ENCODE results near the gene SERINC3. TPM values are rescaled to one million over a fixed set of nuclear protein-coding genes. Genes with fewer than 3 reads are reported as not detected.

SERINC3 gene
- total and polyA plus RNA-seq, 2 experiments from 2014 or later = 18.1 to 33.0 TPM

DNA sequence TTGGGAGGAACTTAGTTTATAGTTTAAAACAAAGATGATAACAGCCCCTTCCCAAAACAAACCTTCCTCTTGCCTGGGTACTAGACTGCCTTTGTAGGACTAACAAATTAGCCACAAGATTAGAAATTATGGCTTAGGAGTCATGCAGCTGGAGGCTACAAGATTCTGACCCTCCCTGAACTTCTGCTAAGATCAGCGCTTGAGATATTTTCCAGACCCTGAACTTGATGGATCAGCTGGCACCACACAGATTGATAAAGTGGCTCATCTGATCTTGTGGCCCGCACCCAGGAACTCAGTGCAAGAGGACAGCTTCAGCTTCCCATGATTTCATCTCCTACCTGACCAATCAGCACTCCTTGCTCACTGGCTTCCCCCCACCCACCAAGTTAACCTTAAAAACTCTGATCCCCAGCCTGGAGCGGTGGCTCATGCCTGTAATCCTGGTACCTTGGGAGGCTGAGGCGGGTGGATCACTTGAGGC is 5.9 kb upstream of the SERINC3 start:
- Histone ChIP-seq H3K27ac (ENCODE audit: low read depth) (no peak overlapping the region), H3K4me2 (no peak overlapping the region), H3K79me2 (replicated peaks; ENCODE audit: insufficient read depth) (no peaks in the 10 kb centered on the region), H3F3A (replicated peaks; ENCODE audit: low read depth) (peaks cover 5% of the 10 kb centered on the region; the same call in 1 of the 2 replicates), H3K27me3 (ENCODE audit: insufficient read depth) (0 out of 2 replicates have a peak, but pooled peaks cover 4% of the 10 kb centered on the region), H2AFZ (no peak overlapping the region), H3K36me3 (ENCODE audit: insufficient read depth) (no peaks in the 10 kb centered on the region), H3K4me1 (ENCODE audit: insufficient read depth) (peaks cover 33% of the 10 kb centered on the region), H3K9me2 (ENCODE audit: insufficient read depth) (no peaks in the 10 kb centered on the region), H3K4me3 (no peak overlapping the region), H4K20me1 (replicated peaks; ENCODE audit: insufficient read depth) (no peaks in the 10 kb centered on the region)
- Mint-ChIP-seq H3K27ac (peak overlapping the region; percentile 66; the same call in 1 of the 2 replicates), H3K9me3 (no peaks in the 10 kb centered on the region), H3K36me3 (ENCODE audit: low read depth) (no peaks in the 10 kb centered on the region; the same call in 2 of the 3 replicates), H3K4me3 (no peak overlapping the region), H3K4me1 (peaks cover 20% of the 10 kb centered on the region), H3K27me3 (ENCODE audit: insufficient read depth, low read depth, poor library complexity) (peaks cover 4% of the 10 kb centered on the region)
- ATAC-seq = no peak
- TF ChIP-seq STAT1 (IDR thresholded peaks at IDR 0.05; ENCODE audit: unreplicated experiment) = no peak
- TF ChIP-seq, protein P1, sequence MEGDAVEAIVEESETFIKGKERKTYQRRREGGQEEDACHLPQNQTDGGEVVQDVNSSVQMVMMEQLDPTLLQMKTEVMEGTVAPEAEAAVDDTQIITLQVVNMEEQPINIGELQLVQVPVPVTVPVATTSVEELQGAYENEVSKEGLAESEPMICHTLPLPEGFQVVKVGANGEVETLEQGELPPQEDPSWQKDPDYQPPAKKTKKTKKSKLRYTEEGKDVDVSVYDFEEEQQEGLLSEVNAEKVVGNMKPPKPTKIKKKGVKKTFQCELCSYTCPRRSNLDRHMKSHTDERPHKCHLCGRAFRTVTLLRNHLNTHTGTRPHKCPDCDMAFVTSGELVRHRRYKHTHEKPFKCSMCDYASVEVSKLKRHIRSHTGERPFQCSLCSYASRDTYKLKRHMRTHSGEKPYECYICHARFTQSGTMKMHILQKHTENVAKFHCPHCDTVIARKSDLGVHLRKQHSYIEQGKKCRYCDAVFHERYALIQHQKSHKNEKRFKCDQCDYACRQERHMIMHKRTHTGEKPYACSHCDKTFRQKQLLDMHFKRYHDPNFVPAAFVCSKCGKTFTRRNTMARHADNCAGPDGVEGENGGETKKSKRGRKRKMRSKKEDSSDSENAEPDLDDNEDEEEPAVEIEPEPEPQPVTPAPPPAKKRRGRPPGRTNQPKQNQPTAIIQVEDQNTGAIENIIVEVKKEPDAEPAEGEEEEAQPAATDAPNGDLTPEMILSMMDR (conservative IDR thresholded peaks at IDR 0.05; ENCODE audit: low read depth in 2 of 2) = no peak
- no peak for TF ChIP-seq NANOG (IDR thresholded peaks at IDR 0.05; ENCODE audit: borderline replicate concordance)
- no peak for TF ChIP-seq JUNB (IDR thresholded peaks at IDR 0.05; ENCODE audit: unreplicated experiment)
- TF ChIP-seq EZH2phosphoT487 (IDR thresholded peaks at IDR 0.05; ENCODE audit: unreplicated experiment) = no peak
- no peak for TF ChIP-seq ZNF114 (CRISPR knock-in tag; IDR thresholded peaks at IDR 0.05)
- no peak for TF ChIP-seq CREB1 (CRISPR knock-in tag; IDR thresholded peaks at IDR 0.05; ENCODE audit: low read depth)
- TF ChIP-seq, protein P2, sequence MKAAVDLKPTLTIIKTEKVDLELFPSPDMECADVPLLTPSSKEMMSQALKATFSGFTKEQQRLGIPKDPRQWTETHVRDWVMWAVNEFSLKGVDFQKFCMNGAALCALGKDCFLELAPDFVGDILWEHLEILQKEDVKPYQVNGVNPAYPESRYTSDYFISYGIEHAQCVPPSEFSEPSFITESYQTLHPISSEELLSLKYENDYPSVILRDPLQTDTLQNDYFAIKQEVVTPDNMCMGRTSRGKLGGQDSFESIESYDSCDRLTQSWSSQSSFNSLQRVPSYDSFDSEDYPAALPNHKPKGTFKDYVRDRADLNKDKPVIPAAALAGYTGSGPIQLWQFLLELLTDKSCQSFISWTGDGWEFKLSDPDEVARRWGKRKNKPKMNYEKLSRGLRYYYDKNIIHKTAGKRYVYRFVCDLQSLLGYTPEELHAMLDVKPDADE (IDR thresholded peaks at IDR 0.05) = no peak
- TF ChIP-seq EZH2 (IDR thresholded peaks at IDR 0.05; ENCODE audit: low read depth, unreplicated experiment) = no peak
- no peak for DNase-seq (ENCODE audit: low spot score)

DNA sequence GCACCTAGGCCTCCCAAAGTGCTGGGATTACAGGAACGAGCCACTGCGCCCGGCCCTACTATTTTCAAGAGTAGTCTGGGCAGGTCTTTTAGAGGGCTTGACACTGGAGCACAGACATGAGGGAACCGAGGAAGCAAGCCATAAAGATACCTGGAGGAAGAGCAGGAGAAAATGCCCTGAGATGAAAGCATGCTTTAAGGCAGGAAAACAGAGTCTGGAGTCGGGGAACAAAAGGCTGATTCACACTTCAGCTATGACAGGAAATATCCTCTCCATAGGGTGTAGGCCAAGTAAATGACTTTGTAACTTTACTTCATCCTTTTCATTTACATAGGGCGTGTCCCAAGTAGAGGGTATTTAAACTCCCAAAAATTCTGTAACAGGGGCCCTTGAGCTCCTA is 4.3 kb upstream of the SERINC3 start:
- peak; percentile 31 for DNase-seq (ENCODE audit: low spot score)
- H3K9me2 ChIP-seq (ENCODE audit: insufficient read depth) = no peaks in the 10 kb centered on the region
- H3K36me3 ChIP-seq (ENCODE audit: insufficient read depth) = no peaks in the 10 kb centered on the region
- no peak overlapping the region for H3K4me2 ChIP-seq
- Mint-ChIP-seq H3K4me3 (no peak overlapping the region), H3K9me3 (no peaks in the 10 kb centered on the region), H3K36me3 (ENCODE audit: low read depth) (no peaks in the 10 kb centered on the region; the same call in 2 of the 3 replicates), H3K27ac (peak overlapping the region; percentile 78), H3K27me3 (ENCODE audit: insufficient read depth, low read depth, poor library complexity) (peaks cover 4% of the 10 kb centered on the region), H3K4me1 (peaks cover 25% of the 10 kb centered on the region)
- H3K4me3 ChIP-seq = no peak overlapping the region
- H3K79me2 ChIP-seq (replicated peaks; ENCODE audit: insufficient read depth) = peaks cover 3% of the 10 kb centered on the region
- no peak overlapping the region for H2AFZ ChIP-seq
- ATAC-seq = no peak
- TF ChIP-seq, protein P3, sequence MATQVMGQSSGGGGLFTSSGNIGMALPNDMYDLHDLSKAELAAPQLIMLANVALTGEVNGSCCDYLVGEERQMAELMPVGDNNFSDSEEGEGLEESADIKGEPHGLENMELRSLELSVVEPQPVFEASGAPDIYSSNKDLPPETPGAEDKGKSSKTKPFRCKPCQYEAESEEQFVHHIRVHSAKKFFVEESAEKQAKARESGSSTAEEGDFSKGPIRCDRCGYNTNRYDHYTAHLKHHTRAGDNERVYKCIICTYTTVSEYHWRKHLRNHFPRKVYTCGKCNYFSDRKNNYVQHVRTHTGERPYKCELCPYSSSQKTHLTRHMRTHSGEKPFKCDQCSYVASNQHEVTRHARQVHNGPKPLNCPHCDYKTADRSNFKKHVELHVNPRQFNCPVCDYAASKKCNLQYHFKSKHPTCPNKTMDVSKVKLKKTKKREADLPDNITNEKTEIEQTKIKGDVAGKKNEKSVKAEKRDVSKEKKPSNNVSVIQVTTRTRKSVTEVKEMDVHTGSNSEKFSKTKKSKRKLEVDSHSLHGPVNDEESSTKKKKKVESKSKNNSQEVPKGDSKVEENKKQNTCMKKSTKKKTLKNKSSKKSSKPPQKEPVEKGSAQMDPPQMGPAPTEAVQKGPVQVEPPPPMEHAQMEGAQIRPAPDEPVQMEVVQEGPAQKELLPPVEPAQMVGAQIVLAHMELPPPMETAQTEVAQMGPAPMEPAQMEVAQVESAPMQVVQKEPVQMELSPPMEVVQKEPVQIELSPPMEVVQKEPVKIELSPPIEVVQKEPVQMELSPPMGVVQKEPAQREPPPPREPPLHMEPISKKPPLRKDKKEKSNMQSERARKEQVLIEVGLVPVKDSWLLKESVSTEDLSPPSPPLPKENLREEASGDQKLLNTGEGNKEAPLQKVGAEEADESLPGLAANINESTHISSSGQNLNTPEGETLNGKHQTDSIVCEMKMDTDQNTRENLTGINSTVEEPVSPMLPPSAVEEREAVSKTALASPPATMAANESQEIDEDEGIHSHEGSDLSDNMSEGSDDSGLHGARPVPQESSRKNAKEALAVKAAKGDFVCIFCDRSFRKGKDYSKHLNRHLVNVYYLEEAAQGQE (IDR thresholded peaks at IDR 0.05; ENCODE audit: unreplicated experiment) = no peak
- TF ChIP-seq EZH2phosphoT487 (IDR thresholded peaks at IDR 0.05; ENCODE audit: unreplicated experiment) = no peak
- no peak for TF ChIP-seq CREB1 (CRISPR knock-in tag; IDR thresholded peaks at IDR 0.05; ENCODE audit: low read depth)
- peaks cover 30% of the 10 kb centered on the region for H3K4me1 ChIP-seq (ENCODE audit: insufficient read depth)
- no peaks in the 10 kb centered on the region for H4K20me1 ChIP-seq (replicated peaks; ENCODE audit: insufficient read depth)
- no peaks in the 10 kb centered on the region for H3K27me3 ChIP-seq (ENCODE audit: insufficient read depth)
- peak overlapping the region; percentile 92 for H3K27ac ChIP-seq (ENCODE audit: low read depth)
- peaks cover 1% of the 10 kb centered on the region; the same call in 1 of the 2 replicates for H3F3A ChIP-seq (replicated peaks; ENCODE audit: low read depth)

Data from GM23338 (cell line).